Sigmoid colon (tissue), 7 donors: ENCODE results near the gene UNC79. TPM values are rescaled to one million over a fixed set of nuclear protein-coding genes. Genes with fewer than 3 reads are reported as not detected.

Experiments used
- DNase-seq: peaks from one replicate; pipeline ENCODE4 v3.0.0-alpha.2; 2019
- H3K27ac ChIP-seq, 4 donors: fragments of 200-600 bp; sonication (generic); one replicate each; pipeline ENCODE4 v1.5.1; 2016 to 2019; ENCODE audit warnings: mild to moderate bottlenecking in 1 of 4
- H3K27me3 ChIP-seq, 3 donors: fragments of 200-600 bp; sonication (generic); one replicate each; pipeline ENCODE4 v1.5.1; 2019; ENCODE audit warnings: mild to moderate bottlenecking in 1 of 3
- H3K36me3 ChIP-seq, 4 donors: fragments of 200-600 bp; sonication (generic); one replicate each; pipeline ENCODE4 v1.5.1; 2016 to 2019
- H3K4me1 ChIP-seq, 4 donors: fragments of 200-600 bp; sonication (generic); one replicate each; pipeline ENCODE4 v1.5.1; 2017 to 2019
- H3K4me3 ChIP-seq, 4 donors: fragments of 200-600 bp; sonication (generic); one replicate each; pipeline ENCODE4 v1.5.1; 2017 to 2019; ENCODE audit warnings: mild to moderate bottlenecking in 2 of 4, moderate library complexity in 1 of 4
- H3K9me3 ChIP-seq, 4 donors: fragments of 200-600 bp in 3 of 4; sonication (generic) in 3 of 4; one replicate each; pipeline versions ENCODE4 v1.5.1 to v1.6.1; 2013 to 2019
- CTCF ChIP-seq, 4 experiments: fragments of 450-650 bp in 3 of 4; fragments of 200-600 bp in 1 of 4; IDR thresholded peaks; one replicate each; pipeline ENCODE4 v1.5.1; 2016 to 2019; ENCODE audit warnings: antibody characterized with exemption in 4 of 4, mild to moderate bottlenecking in 3 of 4, moderate library complexity in 2 of 4
- EP300 ChIP-seq, 4 donors: sonication (generic); formaldehyde crosslinking; IDR thresholded peaks; one replicate each; pipeline ENCODE4 v1.6.1; 2017; ENCODE audit warnings: antibody characterized with exemption in 4 of 4
- POLR2A ChIP-seq, 2 donors: fragments of 450-650 bp; IDR thresholded peaks; one replicate each; pipeline ENCODE4 v1.6.1; 2016; ENCODE audit warnings: antibody characterized with exemption in 2 of 2, mild to moderate bottlenecking in 2 of 2, moderate library complexity in 2 of 2
- POLR2AphosphoS5 ChIP-seq, 4 donors: sonication (generic); formaldehyde crosslinking; IDR thresholded peaks; one replicate each; pipeline ENCODE4 v1.6.1; 2017; ENCODE audit warnings: antibody characterized with exemption in 4 of 4
- WGBS, 2 donors: extraction: QIAGEN DNeasy Blood & Tissue Kit; methylation state at CpG; one replicate each; pipeline ENCODE4 v1.1.7; 2013; 5-methylcytosine and 5-hydroxymethylcytosine counted together
- intact Hi-C: fragments of 100-400 bp; cut with DNase I; formaldehyde crosslinking; loops from one replicate; pipeline ENCODE4 v1.15.1; 2023
- polyA plus RNA-seq, 3 donors: library from polyadenylated mRNA; stranded (reverse); fragments of 200-250 nt; gene quantifications; one replicate each; pipeline ENCODE4 v1.2.3, GENCODE V29; 2013
- total RNA-seq, 4 donors: library from RNA; depleted of rRNA; stranded (reverse); fragments of >200 nt; gene quantifications; one replicate each; pipeline ENCODE4 v1.1.0, GENCODE V29; 2016
- donor health status: healthy with polysubstance abuse.
- donor health status: Bipolar disorder and iron deficiency.
- donor health status: healthy.

The UNC79 gene
- total and polyA plus RNA-seq, 7 donors = 0.15 to 1.4 (median 0.81) TPM; not detected in 2

DNA sequence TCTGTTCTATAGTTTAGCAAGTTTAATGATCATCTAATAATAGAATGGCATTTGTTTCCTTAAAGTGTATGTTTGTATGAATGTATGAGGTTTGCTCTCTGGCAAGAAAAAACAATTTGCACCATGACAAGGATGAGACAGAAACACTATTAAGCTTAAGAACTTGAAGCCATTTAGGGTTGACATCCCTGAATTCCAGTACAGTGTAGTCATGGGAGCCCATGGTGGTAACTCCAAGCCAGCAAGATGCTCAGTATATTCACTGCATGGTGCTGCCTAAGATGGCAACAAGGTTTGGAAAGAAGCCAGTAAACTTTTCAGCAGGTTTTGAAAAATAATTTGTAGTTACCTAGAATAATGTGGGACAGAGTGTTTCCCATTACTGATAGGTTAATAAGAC lies 198.9 kb downstream of the UNC79 start:
- Histone ChIP-seq H3K4me1 (no peaks in the 10 kb centered on the region), H3K36me3 (no peaks in the 10 kb centered on the region), H3K27ac (no peak overlapping the region), H3K4me3 (no peak overlapping the region), H3K9me3 (no peaks in the 10 kb centered on the region), H3K27me3 (no peaks in the 10 kb centered on the region)
- DNase-seq = no peak
- TF ChIP-seq CTCF (IDR thresholded peaks at IDR 0.05) (no peak), POLR2A (IDR thresholded peaks at IDR 0.05) (no peak), EP300 (IDR thresholded peaks at IDR 0.05) (no peak), POLR2AphosphoS5 (IDR thresholded peaks at IDR 0.05) (no peak)
- intact Hi-C loops = no loop called here

GRCh38 chr14:93638790-93639189 lies 208.1 kb downstream of the UNC79 start:
- no peak for TF ChIP-seq POLR2A (IDR thresholded peaks at IDR 0.05)
- TF ChIP-seq EP300 (IDR thresholded peaks at IDR 0.05) = no peak
- TF ChIP-seq CTCF (IDR thresholded peaks at IDR 0.05) = no peak
- TF ChIP-seq POLR2AphosphoS5 (IDR thresholded peaks at IDR 0.05) = no peak
- DNase-seq = no peak
- intact Hi-C loops = no loop called here
- no peaks in the 10 kb centered on the region for H3K9me3 ChIP-seq
- H3K4me3 ChIP-seq = no peak overlapping the region
- no peaks in the 10 kb centered on the region for H3K27me3 ChIP-seq
- no peaks in the 10 kb centered on the region for H3K4me1 ChIP-seq
- 58 to 70% methylated on average over 5 of the region's 5 CpGs for WGBS, 2 donors
- no peak overlapping the region for H3K27ac ChIP-seq
- no peaks in the 10 kb centered on the region for H3K36me3 ChIP-seq

DNA sequence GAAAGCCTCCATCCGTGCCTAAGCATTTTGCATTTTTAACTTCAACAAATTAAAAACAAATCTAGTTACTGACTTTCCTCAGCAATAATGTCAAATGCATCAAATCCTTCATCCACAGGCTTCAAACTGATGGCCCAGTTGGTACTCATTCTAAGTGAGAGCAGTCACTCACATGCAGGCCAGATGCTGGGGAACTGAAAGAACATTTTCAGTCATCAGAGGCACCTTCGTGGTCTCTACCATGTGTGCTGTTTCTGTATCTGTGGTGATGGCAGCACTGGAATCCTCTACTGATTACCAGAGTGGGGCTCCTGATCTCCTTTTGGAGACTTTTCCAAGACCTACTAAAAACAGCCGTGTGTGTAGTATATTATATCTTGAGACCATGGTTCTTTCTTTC lies 212.4 kb downstream of the UNC79 start:
- no peak for DNase-seq
- 66 to 68% methylated on average over 3 of the region's 3 CpGs for WGBS, 2 donors
- H3K27me3 ChIP-seq = no peaks in the 10 kb centered on the region
- no peak overlapping the region for H3K27ac ChIP-seq
- H3K36me3 ChIP-seq = no peaks in the 10 kb centered on the region
- H3K4me3 ChIP-seq = no peak overlapping the region
- no peak for TF ChIP-seq CTCF (IDR thresholded peaks at IDR 0.05)
- TF ChIP-seq POLR2A (IDR thresholded peaks at IDR 0.05) = no peak
- no peaks in the 10 kb centered on the region for H3K9me3 ChIP-seq
- no peaks in the 10 kb centered on the region for H3K4me1 ChIP-seq
- intact Hi-C loops = no loop called here

DNA sequence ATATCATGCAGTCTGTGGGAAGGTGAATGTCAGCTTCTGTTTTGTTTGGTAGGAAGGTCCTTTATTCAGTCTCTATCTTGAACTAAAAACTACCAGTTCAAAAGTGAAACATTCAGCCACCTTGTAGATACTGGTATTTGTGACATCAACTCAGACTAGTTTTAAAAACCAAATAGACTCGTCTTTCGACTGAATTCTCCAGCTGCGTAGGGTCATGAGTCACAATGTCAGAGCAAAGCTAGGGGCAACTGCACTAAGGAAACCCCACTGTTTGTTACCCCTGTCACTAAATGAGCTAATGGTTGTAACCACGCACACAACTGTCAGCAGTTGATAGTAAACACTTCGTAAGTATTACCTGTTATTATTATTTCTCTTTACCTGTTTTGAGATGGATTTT lies 212.9 kb downstream of the UNC79 start:
- TF ChIP-seq EP300 (IDR thresholded peaks at IDR 0.05) (no peak), POLR2A (IDR thresholded peaks at IDR 0.05) (no peak), POLR2AphosphoS5 (IDR thresholded peaks at IDR 0.05) (no peak), CTCF (IDR thresholded peaks at IDR 0.05) (no peak)
- Histone ChIP-seq H3K9me3 (no peaks in the 10 kb centered on the region), H3K27ac (no peak overlapping the region), H3K36me3 (no peaks in the 10 kb centered on the region), H3K4me1 (no peaks in the 10 kb centered on the region), H3K4me3 (no peak overlapping the region), H3K27me3 (no peaks in the 10 kb centered on the region)
- no peak for DNase-seq
- intact Hi-C loops = no loop called here
- 87 to 88% methylated on average over 5 of the region's 5 CpGs for WGBS, 2 donors

GRCh38 chr14:93645200-93645599 lies 214.5 kb downstream of the UNC79 start:
- intact Hi-C loops = no loop called here
- H3K27ac ChIP-seq = no peak overlapping the region
- no peak overlapping the region for H3K4me3 ChIP-seq
- no peaks in the 10 kb centered on the region for H3K36me3 ChIP-seq
- H3K4me1 ChIP-seq = no peaks in the 10 kb centered on the region
- TF ChIP-seq POLR2A (IDR thresholded peaks at IDR 0.05) = no peak
- no peak for TF ChIP-seq POLR2AphosphoS5 (IDR thresholded peaks at IDR 0.05)
- no peak for TF ChIP-seq EP300 (IDR thresholded peaks at IDR 0.05)
- TF ChIP-seq CTCF (IDR thresholded peaks at IDR 0.05) = no peak
- no peaks in the 10 kb centered on the region for H3K27me3 ChIP-seq
- H3K9me3 ChIP-seq = no peaks in the 10 kb centered on the region
- DNase-seq = no peak
- WGBS, 2 donors = 57 to 60% methylated on average over 3 of the region's 3 CpGs
